ENCODE results near the gene ZBTB32.
"Not testable (repeated sequence)": the region's sequence is repeated elsewhere in the genome, so short reads cannot be mapped to it uniquely, and the experiment has no call there.

ZBTB32 gene

GRCh38 chr19:35722461-35722860 is 18.1 kb downstream of the ZBTB32 start:
- DNase-seq = no peak

GRCh38 chr19:35722897-35723296 is 18.5 kb downstream of the ZBTB32 start:
- DNase-seq = no peak

- no peak for DNase-seq
Measured at GRCh38 chr19:35723671-35724070, 19.3 kb downstream of the ZBTB32 start.

- DNase-seq = not testable (repeated sequence)
Measured at GRCh38 chr19:35724132-35724531, 19.8 kb downstream of the ZBTB32 start.

- DNase-seq = no peak
Measured at GRCh38 chr19:35724560-35724959, 20.2 kb downstream of the ZBTB32 start.

GRCh38 chr19:35725216-35725861 is 21.0 kb downstream of the ZBTB32 start:
- no peak for DNase-seq

- DNase-seq = no peak
Measured at GRCh38 chr19:35727053-35727955, 22.9 kb downstream of the ZBTB32 start.

- no peak for DNase-seq
Measured at GRCh38 chr19:35727956-35728706, 23.8 kb downstream of the ZBTB32 start.

- DNase-seq = no peak
Measured at GRCh38 chr19:35729021-35729420, 24.7 kb downstream of the ZBTB32 start.

- DNase-seq = no peak
Measured at GRCh38 chr19:35729763-35730162, 25.4 kb downstream of the ZBTB32 start.

- no peak for DNase-seq
Measured at GRCh38 chr19:35730326-35730725, 26.0 kb downstream of the ZBTB32 start.

GRCh38 chr19:35731353-35731752 is 27.0 kb downstream of the ZBTB32 start:
- no peak for DNase-seq

- no peak for DNase-seq
Measured at GRCh38 chr19:35731779-35732405, 27.5 kb downstream of the ZBTB32 start.

GRCh38 chr19:35732540-35733179 is 28.3 kb downstream of the ZBTB32 start:
- DNase-seq = no peak

- DNase-seq = no peak
Measured at GRCh38 chr19:35733180-35734125, 29.1 kb downstream of the ZBTB32 start.

- no peak for DNase-seq
Measured at GRCh38 chr19:35734273-35734672, 29.9 kb downstream of the ZBTB32 start.

GRCh38 chr19:35734889-35735288 is 30.5 kb downstream of the ZBTB32 start:
- no peak for DNase-seq

- DNase-seq = peak; percentile 28
Measured at GRCh38 chr19:35736913-35737886, 32.8 kb downstream of the ZBTB32 start.

- no peak for DNase-seq
Measured at GRCh38 chr19:35738021-35738886, 33.9 kb downstream of the ZBTB32 start.

Data from hematopoietic multipotent progenitor cell treated with erythropoietin and hydrocortisone succinate and interleukin-3 and kit ligand, for 8 days (in vitro differentiated cells).